ENCODE data around the gene KCTD12.

The KCTD12 gene

GRCh38 chr13:76886005-76886291 is 257 bp downstream of the KCTD12 start:
- FAIRE-seq, result no peak

GRCh38 chr13:76885203-76886004 is 801 bp downstream of the KCTD12 start:
- FAIRE-seq, result no peak

GRCh38 chr13:76884907-76885202 is 1.4 kb downstream of the KCTD12 start:
- FAIRE-seq, result no peak

- FAIRE-seq, result no peak
These were observed 1.9 kb downstream of the KCTD12 start for GRCh38 chr13:76884186-76884906.

GRCh38 chr13:76883236-76883635 is 3.0 kb downstream of the KCTD12 start:
- no peak for FAIRE-seq

- FAIRE-seq, result no peak
These were observed 3.8 kb downstream of the KCTD12 start for GRCh38 chr13:76882431-76882830.

- no peak for FAIRE-seq
These were observed 6.3 kb downstream of the KCTD12 start for GRCh38 chr13:76879883-76880270.

- FAIRE-seq, result no peak
These were observed 6.9 kb downstream of the KCTD12 start for GRCh38 chr13:76879203-76879882.

GRCh38 chr13:76878043-76878442 is 8.2 kb downstream of the KCTD12 start:
- no peak for FAIRE-seq

- FAIRE-seq, result no peak
These were observed 10.9 kb downstream of the KCTD12 start for GRCh38 chr13:76875271-76875815.

- no peak for FAIRE-seq
These were observed 11.7 kb downstream of the KCTD12 start for GRCh38 chr13:76874479-76874878.

GRCh38 chr13:76873445-76873844 is 12.8 kb downstream of the KCTD12 start:
- no peak for FAIRE-seq

- FAIRE-seq, result no peak
These were observed 13.5 kb downstream of the KCTD12 start for GRCh38 chr13:76872675-76873074.

- FAIRE-seq, result no peak
These were observed 14.8 kb downstream of the KCTD12 start for GRCh38 chr13:76871432-76871831.

GRCh38 chr13:76868371-76868770 is 17.8 kb downstream of the KCTD12 start:
- no peak for FAIRE-seq

- FAIRE-seq, result no peak
These were observed 20.2 kb downstream of the KCTD12 start for GRCh38 chr13:76865996-76866503.

GRCh38 chr13:76865109-76865508 is 21.1 kb downstream of the KCTD12 start:
- FAIRE-seq, result no peak

- FAIRE-seq, result no peak
These were observed 21.9 kb downstream of the KCTD12 start for GRCh38 chr13:76864259-76864658.

- no peak for FAIRE-seq
These were observed 23.2 kb downstream of the KCTD12 start for GRCh38 chr13:76863022-76863421.

- FAIRE-seq, result no peak
These were observed 24.3 kb downstream of the KCTD12 start for GRCh38 chr13:76861859-76862258.

- no peak for FAIRE-seq
These were observed 25.5 kb downstream of the KCTD12 start for GRCh38 chr13:76860706-76861105.

GRCh38 chr13:76854894-76855293 is 31.3 kb downstream of the KCTD12 start:
- no peak for FAIRE-seq

- no peak for FAIRE-seq
These were observed 32.1 kb downstream of the KCTD12 start for GRCh38 chr13:76853921-76854608.
